Stomach smooth muscle (tissue), 2 donors: ENCODE data around the gene AHI1.

Experiments used
- H3K27ac ChIP-seq: one replicate; pipeline ENCODE4 v1.7.0; 2013; ENCODE audit warnings: mild to moderate bottlenecking, low read length, inconsistent platforms
- H3K27me3 ChIP-seq, 2 donors: one replicate each; pipeline ENCODE4 v1.7.0; 2013; ENCODE audit warnings: low read length in 2 of 2; ENCODE audit not compliant: insufficient read depth in 2 of 2, control insufficient read depth in 1 of 2
- H3K36me3 ChIP-seq, 2 donors: one replicate each; pipeline ENCODE4 v1.7.0; 2013; ENCODE audit warnings: low read length in 2 of 2; ENCODE audit not compliant: control insufficient read depth in 2 of 2, insufficient read depth in 2 of 2
- H3K4me1 ChIP-seq: one replicate; pipeline ENCODE4 v1.7.0; 2013; ENCODE audit warnings: low read length; ENCODE audit not compliant: control insufficient read depth, insufficient read depth
- H3K4me3 ChIP-seq, 2 donors: one replicate each; pipeline ENCODE4 v1.7.0; 2013; ENCODE audit warnings: low read length in 2 of 2
- H3K9ac ChIP-seq, 2 donors: one replicate each; pipeline ENCODE4 v1.7.0; 2013; ENCODE audit warnings: low read length in 2 of 2, mild to moderate bottlenecking in 1 of 2
- H3K9me3 ChIP-seq, 2 donors: one replicate each; pipeline ENCODE4 v1.7.0; 2013; ENCODE audit warnings: low read length in 2 of 2; ENCODE audit not compliant: control insufficient read depth in 2 of 2
- donor health status: healthy.
- donor health status: Pancreatic carcinoma.

Gene AHI1

DNA sequence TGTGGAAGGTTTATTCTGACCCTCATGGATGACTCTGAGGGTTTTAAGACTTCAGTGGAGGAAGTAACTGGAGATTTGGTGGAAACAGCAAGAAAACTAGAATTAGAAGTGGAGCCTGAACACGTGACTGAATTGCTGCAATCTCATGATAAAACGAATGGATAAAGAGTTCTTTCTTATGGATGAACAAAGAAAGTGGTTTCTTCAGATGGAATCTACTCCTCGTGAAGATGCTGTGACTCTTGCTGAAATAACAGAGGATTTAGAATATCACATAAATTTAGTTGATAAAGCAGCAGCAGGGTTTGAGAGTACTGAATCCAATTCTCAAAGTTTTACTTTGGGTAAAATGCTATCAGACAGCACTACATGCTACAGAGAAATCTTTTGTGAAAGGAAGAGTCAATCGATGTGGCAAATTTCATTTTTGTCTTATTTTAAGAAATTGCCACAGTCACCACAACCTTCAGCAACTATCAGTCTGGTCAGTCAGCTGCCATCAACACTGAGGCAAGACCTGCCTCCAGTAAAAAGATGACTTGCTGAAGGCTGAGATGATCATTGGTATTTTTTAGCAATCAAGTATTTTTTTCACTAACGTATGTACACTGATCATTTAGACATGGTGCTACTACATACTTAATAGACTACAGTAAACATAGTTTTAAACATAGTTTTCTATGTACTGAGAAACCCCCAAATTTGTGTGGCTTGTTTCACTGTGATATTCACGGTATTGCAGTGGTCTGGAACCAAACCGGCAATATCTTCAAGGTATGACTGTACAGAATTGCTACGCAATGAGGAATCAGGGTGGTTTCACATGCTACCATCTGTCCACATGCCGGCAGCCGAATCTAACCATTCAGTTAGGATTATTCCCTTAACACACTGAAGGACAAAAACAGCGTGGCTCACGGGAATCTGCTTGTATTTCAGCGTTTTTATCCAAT lies 167.4 kb downstream of the AHI1 start:
- no peak overlapping the region for H3K9ac ChIP-seq

DNA sequence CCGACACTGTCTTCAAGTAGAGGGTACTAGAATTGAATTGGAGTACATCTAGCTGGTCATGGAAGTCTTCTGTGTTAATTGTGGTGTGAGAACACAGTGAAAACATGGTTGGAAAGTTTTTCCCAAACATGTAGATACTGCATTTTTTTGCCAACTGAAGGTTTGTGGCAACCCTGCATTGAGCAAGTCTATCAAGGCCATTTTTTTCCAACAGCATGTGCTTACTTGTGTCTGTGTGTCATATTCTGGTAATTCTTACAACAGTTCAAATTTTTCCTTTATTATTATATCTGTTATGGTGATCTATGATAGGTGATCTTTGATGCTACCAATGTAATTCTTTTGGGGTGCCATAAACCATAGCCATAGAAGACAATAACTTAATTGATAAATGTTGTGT lies 169.4 kb downstream of the AHI1 start:
- H3K9me3 ChIP-seq, result no peaks in the 10 kb centered on the region
- H3K36me3 ChIP-seq, result peaks cover 0 to 2% of the 10 kb centered on the region in 2 donors
- H3K27ac ChIP-seq, result no peak overlapping the region
- no peaks in the 10 kb centered on the region for H3K4me1 ChIP-seq
- no peak overlapping the region for H3K4me3 ChIP-seq
- no peaks in the 10 kb centered on the region for H3K27me3 ChIP-seq
- H3K9ac ChIP-seq, result no peak overlapping the region

More for the DNA sequence above, 167.4 kb downstream of the AHI1 start:
- H3K36me3 ChIP-seq, result peaks cover 0 to 2% of the 10 kb centered on the region in 2 donors
- H3K9me3 ChIP-seq, result no peaks in the 10 kb centered on the region
- no peak overlapping the region for H3K4me3 ChIP-seq
- H3K4me1 ChIP-seq, result no peaks in the 10 kb centered on the region
- no peaks in the 10 kb centered on the region for H3K27me3 ChIP-seq
- no peak overlapping the region for H3K27ac ChIP-seq

DNA sequence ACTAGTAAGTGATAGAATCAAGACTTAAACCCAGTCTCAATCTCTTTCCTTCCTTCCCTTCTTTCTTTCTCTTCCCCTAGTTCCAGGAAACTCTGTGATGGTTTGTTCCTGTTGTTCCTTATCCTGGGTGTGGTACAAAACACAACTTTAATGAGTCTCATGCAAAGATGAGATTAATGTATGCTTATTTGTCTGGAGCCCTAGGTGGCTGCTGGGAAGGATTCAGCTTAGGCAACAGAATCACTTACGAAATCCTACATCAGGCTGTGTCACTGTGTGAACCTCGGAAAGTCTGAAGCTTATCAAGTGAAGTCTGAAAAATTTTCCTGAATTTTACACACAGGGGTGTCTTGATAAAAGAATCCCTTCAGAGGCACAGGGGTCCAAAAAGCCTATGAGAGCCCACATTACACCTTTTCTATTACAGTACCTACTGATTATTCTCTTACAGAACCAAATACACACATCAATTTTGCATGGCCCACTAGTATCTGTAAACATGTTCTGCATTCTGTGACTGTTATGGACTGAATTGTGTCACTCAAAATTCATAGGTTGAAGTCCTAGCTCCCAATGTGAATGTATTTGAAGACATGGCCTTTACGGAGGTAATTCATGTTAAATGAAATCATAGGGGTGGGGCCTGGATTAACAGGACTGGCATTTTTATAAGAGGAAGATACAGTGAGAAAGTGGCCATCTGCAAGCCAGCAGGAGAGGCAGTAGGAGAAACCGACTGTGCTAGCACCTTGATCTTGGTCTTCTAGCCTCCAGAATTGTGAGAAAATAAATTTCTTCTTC lies 171.7 kb downstream of the AHI1 start:
- no peak overlapping the region for H3K4me3 ChIP-seq
- no peaks in the 10 kb centered on the region for H3K27me3 ChIP-seq
- H3K27ac ChIP-seq, result no peak overlapping the region
- H3K9ac ChIP-seq, result no peak overlapping the region
- no peaks in the 10 kb centered on the region for H3K4me1 ChIP-seq
- no peaks in the 10 kb centered on the region for H3K9me3 ChIP-seq
- H3K36me3 ChIP-seq, result no peaks in the 10 kb centered on the region

DNA sequence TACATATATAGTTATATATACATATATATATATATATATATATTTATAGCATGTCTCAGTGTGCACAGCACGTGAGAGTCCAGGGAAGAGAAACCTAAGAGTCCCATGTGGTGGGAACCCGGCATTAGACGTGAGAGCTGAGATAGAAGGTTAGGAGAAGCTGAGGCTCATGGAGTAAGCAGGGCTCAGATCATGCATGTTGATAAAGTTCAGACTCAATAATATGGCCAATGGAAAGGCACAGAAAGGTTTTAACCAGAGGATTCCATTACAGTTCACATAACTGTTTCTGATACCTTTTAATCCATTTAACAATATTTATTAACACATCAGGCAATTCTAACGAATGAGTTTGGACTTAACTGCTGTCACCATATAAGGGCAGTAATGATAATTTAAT lies 173.0 kb downstream of the AHI1 start:
- Histone ChIP-seq H3K27ac (no peak overlapping the region), H3K9me3 (no peaks in the 10 kb centered on the region), H3K4me3 (no peak overlapping the region), H3K27me3 (no peaks in the 10 kb centered on the region), H3K4me1 (no peaks in the 10 kb centered on the region), H3K9ac (no peak overlapping the region), H3K36me3 (no peaks in the 10 kb centered on the region)

DNA sequence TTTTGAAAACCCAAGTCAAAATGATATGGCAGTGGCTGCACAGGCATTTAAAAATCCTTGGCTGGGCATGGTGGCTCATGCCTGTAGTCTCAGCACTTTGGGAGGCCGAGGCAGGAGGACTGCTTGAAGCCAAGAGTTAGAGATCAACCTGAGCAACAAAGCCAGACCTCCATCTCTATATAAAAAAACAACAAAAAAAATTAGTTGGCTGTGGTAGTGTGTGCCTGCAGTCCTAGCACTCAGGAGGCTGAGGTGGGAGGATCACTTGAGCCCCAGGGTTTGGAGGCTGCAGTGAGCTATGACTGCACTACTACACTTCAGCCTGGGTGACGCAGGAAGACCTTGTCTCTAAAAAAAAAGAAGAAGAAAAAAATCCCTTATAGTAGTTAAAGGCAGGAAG lies 173.6 kb downstream of the AHI1 start:
- H3K4me3 ChIP-seq, result no peak overlapping the region
- H3K4me1 ChIP-seq, result no peaks in the 10 kb centered on the region
- H3K9me3 ChIP-seq, result no peaks in the 10 kb centered on the region
- H3K9ac ChIP-seq, result no peak overlapping the region
- no peak overlapping the region for H3K27ac ChIP-seq
- H3K36me3 ChIP-seq, result no peaks in the 10 kb centered on the region
- no peaks in the 10 kb centered on the region for H3K27me3 ChIP-seq

DNA sequence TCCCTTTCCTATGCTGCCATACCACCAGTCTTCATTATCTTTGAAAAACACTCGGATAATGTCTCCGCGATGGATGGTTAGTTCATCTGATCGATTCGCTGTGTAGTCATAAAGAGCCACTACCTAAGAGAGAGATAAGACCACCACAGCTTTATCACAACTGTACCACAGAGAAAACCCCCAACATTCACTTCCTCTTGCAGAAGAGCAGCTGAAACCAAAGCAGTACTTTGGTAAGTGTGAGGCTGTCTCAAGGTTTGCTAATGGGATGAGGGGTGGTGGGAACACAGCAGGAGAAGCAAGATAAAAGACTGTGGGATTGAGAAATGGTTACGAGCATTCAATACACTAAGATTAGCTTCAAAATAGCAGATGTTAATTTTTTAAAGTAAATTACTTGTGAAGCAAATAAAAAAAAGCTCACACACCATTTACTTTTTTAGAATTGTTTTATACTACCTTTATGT lies 174.3 kb downstream of the AHI1 start:
- Histone ChIP-seq H3K27me3 (no peaks in the 10 kb centered on the region), H3K9me3 (no peaks in the 10 kb centered on the region), H3K9ac (no peak overlapping the region), H3K27ac (no peak overlapping the region), H3K4me1 (no peaks in the 10 kb centered on the region), H3K36me3 (no peaks in the 10 kb centered on the region), H3K4me3 (no peak overlapping the region)

DNA sequence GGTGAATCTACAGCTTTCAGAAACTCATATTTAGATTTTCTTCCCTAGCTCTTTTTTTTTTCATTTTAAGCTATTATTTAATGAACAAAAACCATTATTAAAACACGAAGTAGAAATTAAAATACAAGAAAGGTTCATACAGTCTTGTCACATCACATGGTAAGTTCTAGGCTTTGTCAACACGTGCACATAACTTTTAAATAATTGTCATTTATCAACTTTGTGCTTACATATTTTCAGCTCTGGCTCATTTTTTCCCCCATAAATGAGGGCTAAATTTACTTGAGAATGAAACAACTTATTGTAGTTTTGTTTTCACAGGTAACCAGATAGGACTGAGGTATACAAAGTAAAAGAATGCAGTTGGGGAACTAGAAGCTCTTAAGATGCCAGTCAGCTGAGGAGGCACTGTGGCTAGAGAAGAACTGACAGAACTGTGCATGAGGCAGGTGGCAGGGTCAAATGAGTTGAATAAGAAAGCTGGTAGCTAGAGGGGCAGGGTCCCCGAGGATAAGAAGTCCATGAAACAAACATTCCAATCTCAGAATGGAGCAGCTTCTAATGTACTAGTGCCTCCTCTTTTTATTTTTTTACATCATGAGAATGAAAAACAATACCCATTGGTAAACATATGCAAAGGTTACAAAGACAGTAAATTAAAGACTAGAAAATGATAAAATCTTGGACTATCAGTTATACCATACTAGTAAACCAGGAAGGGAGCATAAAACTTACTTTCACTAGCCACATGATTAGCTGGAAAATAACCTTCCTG lies 174.9 kb downstream of the AHI1 start:
- H3K4me1 ChIP-seq, result no peaks in the 10 kb centered on the region
- H3K36me3 ChIP-seq, result no peaks in the 10 kb centered on the region
- no peak overlapping the region for H3K9ac ChIP-seq
- no peak overlapping the region for H3K4me3 ChIP-seq
- no peaks in the 10 kb centered on the region for H3K9me3 ChIP-seq
- no peaks in the 10 kb centered on the region for H3K27me3 ChIP-seq
- H3K27ac ChIP-seq, result no peak overlapping the region

DNA sequence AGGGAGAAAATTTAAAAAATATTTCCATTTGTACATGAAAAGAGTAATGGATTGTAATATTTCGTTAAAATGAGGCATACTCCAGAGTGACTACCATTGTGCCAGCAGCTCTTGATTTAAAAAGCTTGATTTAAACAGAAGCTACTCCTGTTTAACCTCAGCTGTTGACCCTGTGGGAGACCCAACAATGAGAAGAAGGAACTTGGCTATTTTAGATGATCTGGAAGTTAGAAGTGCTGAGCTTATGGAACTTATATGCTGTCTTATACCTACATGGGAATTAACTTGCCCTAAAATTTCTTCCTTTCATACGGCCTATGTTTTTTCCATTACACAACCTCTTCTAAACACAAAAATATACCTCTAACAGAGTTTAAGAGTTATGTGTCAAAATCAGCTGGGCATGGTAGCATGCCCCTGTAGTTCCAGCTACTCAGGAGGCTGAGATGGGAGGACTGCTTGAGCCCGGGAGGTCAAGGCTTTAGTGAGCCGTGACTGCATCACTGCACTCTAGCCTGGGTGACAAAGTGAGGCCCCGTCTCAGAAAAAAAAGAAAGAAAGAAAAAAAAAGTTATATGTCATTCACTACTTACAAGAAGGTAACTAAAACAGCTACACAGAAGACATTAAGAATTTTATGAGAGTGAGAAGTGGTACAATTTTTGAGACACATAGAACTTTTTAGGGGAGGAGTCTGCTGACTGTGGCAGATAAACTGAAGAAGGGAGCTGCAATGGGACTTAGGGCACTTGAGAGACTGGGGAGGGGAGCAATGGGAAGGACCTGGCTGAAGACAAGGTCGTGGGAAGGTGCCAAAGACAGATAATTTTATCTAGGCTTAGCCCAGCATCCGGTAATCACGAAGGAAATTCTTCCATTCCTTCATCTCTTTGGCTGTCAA lies 176.6 kb downstream of the AHI1 start:
- no peaks in the 10 kb centered on the region for H3K27me3 ChIP-seq
- no peak overlapping the region for H3K9ac ChIP-seq
- H3K9me3 ChIP-seq, result no peaks in the 10 kb centered on the region
- H3K27ac ChIP-seq, result no peak overlapping the region
- no peaks in the 10 kb centered on the region for H3K4me1 ChIP-seq
- H3K4me3 ChIP-seq, result no peak overlapping the region
- peaks cover 0 to 3% of the 10 kb centered on the region in 2 donors for H3K36me3 ChIP-seq

DNA sequence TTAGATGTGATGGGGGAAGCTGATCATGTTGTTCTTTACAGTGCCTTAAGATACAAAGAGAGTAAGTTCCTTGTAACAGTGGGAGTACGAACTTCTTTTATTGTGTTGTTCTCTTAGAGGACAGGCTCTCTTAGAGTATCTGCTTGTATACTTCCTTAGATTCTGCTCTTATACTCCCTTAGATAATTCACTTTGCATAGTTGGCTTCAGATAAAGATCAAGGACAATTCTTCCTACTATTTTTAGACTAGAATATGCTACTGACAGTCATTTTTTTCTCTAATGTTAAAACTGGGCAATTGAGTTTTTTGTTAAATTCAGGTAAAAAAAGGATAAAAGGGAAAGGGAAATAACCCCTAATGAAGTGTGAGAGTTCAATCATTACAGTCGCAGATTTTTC lies 177.7 kb downstream of the AHI1 start:
- Histone ChIP-seq H3K27ac (no peak overlapping the region), H3K4me3 (no peak overlapping the region), H3K9me3 (no peaks in the 10 kb centered on the region), H3K27me3 (no peaks in the 10 kb centered on the region), H3K4me1 (no peaks in the 10 kb centered on the region), H3K9ac (no peak overlapping the region), H3K36me3 (peaks cover 0 to 3% of the 10 kb centered on the region in 2 donors)
